SU-DHL-6 (cell line): ENCODE results near the gene XRCC4.

Source experiments
- CTCF ChIP-seq: fragments of 200-600 bp; sonication (generic); IDR thresholded peaks from one replicate; pipeline ENCODE4 v1.5.1; 2017; ENCODE audit warnings: antibody characterized with exemption, mild to moderate bottlenecking, low read length, moderate library complexity; ENCODE audit not compliant: insufficient read depth, poor library complexity, severe bottlenecking
- EZH2phosphoT487 ChIP-seq: fragments of 200-600 bp; sonication (generic), shearing (Covaris generic); conservative IDR thresholded peaks from 2 replicates; pipeline ENCODE4 v1.6.1; 2018; ENCODE audit warnings: mild to moderate bottlenecking, antibody characterized with exemption, low read length, moderate library complexity, mixed read lengths

GRCh38 chr5:83124593-83124992 is 47.2 kb downstream of the XRCC4 start:
- no peak for TF ChIP-seq CTCF
- no peak for TF ChIP-seq EZH2phosphoT487
